Dermis blood vessel endothelial cell (primary cell): Measurements from ENCODE around the gene ATG9B. TPM values are rescaled to one million over a fixed set of nuclear protein-coding genes. Genes with fewer than 3 reads are reported as not detected.
"Not testable (repeated sequence)": the region's sequence is repeated elsewhere in the genome, so short reads cannot be mapped to it uniquely, and the experiment has no call there.

ENCODE experiments used
- DNase-seq: peaks from one replicate; pipeline ENCODE4 v3.0.0; 2010
- total RNA-seq: library from RNA; depleted of rRNA; stranded (reverse); fragments of >200 nt; gene quantifications from 2 replicates; pipeline ENCODE4 v1.2.3, GENCODE V29; 2014

Gene ATG9B
- total RNA-seq, 1 donor from 2014 or later, result not detected

- DNase-seq, result no peak
Observed at GRCh38 chr7:151035026-151035717, 10.9 kb upstream of the ATG9B start.

GRCh38 chr7:151034312-151035025, 10.2 kb upstream of the ATG9B start:
- no peak for DNase-seq

GRCh38 chr7:151033864-151034249, 9.6 kb upstream of the ATG9B start:
- DNase-seq, result no peak

DNA sequence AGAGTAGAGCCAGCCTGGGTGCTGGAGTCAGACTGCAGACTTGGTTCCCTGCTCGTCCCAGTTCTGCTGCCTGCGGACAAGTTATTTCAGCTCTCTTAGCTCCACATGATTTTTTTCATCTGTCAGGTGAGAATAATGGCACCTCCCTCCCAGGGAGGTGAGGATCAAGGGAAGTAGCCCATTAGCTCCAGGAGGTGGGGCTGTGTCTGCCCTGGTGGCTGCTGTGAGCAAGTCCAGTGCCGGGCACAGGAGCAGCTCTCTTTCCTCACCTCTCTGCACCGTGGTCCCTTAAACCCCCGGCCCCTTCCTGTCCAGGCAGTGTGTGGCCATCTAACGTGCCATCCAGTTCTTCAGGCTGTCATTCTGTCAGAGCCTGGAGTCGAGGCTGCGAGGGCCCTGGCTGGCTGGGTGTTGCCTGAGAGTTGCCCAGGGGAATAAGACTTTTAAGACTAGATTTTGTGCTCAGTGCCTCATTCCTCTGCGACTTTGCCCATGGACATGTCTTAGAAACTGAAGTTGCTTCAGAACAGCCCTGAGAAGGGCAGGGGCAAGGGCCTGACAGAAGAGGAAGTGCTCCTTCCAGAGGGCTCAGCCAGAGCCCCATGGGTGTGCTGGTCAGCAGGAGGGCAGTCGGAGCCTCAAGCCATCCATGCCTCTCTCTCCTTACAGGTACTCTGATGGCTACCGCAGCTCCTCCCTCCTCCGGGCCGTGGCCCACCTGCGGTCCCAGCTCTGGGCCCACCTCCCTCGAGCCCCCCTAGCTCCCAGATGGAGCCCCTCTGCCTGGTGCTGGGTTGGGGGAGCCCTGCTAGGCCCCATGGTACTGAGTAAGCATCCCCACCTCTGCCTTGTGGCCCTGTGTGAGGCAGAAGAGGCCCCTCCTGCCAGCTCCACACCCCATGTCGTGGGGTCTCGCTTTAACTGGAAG, 8.9 kb upstream of the ATG9B start:
- no peak for DNase-seq

DNA sequence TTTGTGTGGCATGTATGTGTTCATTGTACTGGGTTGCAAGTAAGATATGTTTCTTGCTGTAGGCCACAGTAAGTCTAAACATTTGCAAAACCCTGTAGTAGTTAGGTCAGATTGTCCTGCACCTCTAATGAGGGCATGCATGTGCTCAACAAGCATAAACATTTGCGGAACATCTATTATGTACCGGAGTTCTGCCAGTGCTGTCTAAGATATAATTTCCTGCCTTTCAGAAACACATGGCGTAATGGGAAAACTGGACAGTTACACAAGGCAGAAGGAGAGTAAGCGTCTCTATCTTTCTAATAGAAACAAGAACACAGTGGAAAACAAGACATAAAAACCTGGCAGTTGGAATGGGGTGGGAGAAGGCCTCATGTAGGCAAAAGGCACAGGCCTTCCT, 6.7 kb upstream of the ATG9B start:
- DNase-seq, result no peak

DNA sequence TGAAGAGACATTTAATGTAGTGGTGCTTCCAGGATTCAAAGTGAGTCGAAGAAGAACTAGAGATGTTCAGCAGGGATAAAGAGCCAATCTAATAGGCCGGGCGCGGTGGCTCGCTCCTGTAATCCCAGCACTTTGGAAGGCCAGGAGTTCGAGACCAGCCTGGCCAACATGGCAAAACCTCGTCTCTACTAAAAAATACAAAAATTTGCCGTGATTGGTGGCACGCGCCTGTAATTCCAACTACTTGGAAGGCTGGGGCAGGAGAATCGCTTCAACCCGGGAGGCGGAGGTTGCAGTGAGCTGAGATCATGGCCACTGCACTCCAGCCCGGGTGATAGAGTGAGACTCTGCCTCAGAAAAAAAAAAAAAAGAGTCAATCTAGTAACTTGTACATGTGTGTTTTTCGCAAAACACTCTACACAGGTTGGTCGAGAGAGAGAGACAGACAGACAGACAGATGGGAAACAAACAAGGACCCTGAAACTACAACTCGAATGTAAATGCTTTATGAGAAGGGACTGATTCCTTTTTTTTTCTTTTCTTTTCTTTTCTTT, 4.7 kb upstream of the ATG9B start:
- DNase-seq, result no peak

DNA sequence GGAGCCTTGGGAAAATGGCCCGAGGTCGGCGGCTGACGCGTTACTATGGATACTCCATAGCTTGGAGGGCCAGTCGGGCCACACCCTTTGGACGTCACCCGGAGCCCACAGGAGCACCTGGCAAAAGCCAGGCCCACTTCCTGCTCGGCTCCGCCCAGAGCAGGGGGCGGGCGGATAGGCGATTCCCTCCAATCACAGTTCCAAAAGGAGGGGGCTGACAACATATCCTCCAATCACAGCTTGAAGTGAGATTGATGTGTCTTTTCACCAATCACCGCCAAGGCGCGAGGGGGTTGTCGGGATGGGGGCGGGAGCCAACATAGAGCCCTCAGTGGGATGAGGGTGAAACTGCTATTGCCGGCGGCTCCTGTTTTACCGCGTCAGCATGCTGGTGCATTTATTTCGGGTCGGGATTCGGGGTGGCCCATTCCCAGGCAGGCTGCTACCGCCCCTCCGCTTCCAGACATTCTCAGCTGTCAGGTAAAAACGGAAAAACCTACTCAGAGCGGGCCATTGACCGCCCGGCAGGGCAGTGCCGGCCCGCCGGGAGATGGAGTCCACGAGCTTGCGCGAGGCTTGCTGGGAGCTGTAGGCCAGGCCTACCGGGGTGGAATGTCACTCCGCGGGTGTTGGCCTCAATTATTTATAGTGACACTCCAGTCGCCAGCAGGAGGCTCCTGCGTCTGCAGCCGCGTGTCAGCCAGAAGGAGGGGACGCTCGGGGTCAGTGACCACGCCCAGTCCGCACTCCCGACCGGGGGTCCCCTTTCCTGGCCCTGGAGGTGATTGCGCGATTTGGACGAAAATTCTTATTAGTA, 4.0 kb upstream of the ATG9B start, which contains the start of gene ABCB8:
Gene ABCB8, plus strand, starts transcription at position 320 of the 817 bp plus-strand sequence. Its CDS starts 66 bp downstream, at position 386.
- peak; percentile 99 for DNase-seq

- not testable (repeated sequence) for DNase-seq
Observed at GRCh38 chr7:151027728-151028130, 3.4 kb upstream of the ATG9B start.

DNA sequence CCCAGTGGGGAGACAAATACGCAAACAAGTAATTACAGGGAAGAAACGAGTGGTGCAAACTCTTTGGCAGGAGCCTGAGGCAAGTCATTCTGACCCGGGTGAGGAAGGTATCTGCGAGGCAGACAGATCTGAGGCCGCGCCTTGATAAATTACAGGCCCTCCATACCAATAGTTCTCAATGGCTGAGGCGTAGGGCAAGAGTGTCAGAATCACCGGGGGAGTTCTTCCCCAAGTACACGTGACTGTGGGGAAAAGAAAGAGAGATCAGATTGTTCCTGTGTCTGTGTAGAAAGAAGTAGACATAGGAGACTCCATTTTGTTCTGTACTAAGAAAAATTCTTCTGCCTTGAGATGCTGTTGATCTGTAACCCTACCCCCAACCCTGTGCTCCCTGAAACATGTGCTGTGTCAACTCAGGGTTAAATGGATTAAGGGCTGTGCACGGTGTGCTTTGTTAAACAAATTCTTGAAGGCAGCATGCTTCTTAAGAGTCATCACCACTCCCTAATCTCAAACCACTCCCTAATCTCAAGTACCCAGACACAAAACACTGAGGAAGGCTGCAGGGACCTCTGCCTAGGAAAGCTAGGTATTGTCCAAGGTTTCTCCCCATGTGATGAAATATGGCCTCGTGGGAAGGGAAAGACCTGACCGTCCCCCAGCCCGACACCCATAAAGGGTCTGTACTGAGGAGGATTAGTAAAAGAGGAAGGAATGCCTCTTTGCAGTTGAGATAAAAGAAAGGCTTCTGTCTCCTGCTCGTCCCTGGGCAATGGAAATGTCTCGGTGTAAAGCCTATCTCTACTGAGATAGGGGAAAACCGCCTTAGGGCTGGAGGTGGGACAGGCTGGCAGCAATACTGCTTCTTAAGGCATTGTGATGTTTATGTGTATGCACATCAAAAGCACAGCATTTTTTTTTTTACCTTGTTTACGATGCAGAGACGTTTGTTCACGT, 2.8 kb upstream of the ATG9B start:
- not testable (repeated sequence) for DNase-seq

DNA sequence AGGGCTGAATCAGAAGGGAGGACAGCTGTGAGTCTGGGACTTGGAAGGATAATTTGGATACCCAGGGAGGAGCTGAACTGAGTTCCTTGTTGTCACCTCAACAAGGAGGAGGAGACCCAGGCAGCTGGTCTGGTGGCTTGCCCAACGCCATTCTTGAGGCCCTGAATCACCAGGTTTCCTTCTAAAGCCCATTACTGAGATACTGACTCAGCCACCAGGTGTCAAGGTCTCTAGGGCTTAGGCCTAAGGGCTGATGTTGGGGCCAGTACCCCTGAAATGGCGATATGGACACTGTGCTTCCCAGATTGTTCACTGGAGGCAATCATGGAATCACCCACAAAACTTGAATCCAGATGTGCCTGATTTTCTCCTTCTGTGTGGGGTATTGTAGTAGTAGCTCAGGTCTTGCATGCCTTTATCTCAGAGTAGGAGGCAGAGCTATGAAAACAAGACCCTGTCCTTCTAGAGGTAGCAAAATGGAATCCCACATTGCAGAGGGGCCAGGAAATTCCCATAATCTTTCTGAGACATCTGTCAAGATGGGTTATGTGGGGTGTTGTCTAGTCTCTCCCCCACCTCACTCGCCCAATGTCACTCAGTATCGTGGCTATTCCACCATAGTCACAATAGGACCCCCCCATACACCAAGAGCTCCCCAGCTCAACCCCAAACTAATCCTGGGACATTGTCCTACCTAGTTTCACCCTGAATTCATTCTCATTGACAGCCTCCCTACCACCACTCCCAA, 1.8 kb upstream of the ATG9B start:
- DNase-seq, result no peak

GRCh38 chr7:151023232-151023631, 1.1 kb downstream of the ATG9B start:
- DNase-seq, result no peak

GRCh38 chr7:151020231-151020630, 4.1 kb downstream of the ATG9B start:
- no peak for DNase-seq

GRCh38 chr7:151019130-151019447, 5.2 kb downstream of the ATG9B start:
- DNase-seq, result peak; percentile 54

DNA sequence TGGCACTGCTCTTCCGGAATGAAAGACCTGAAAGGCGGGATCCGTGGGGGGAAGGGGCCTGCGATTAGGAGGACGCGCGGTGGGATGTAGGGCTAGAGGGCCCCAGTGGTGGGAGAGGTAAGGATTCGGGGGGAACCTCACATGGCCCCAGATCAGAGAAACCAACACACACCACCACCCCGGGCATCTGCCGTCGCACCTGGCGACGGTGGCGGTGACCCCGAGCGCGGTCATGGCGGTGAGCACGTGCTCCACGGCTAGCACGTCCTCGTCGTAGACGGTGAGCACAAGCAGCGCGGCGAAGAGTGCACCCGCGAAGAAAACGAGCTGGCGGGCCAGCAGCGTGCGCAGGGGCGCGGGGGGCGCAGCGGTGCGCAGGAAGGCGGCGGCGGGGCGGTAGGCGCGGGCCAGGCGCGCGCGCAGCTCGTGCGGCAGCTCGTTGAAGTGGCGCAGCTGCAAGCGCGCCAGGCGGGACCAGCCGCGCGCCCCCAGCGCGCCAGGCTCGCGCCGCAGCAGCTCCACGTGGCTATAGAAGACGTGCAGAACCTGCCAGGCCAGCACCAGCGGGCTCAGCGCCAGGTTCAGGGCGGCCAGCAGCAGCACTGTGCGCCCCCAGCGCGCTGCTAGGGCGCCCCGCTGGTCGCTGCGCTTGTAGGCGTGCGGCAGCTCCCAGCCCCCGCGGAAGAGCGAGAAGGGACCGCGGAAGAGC, 5.7 kb downstream of the ATG9B start:
- no peak for DNase-seq

GRCh38 chr7:151017953-151018420, 6.3 kb downstream of the ATG9B start:
- peak; percentile 72 for DNase-seq

GRCh38 chr7:151017370-151017952, 6.8 kb downstream of the ATG9B start:
- no peak for DNase-seq

GRCh38 chr7:151016942-151017341, 7.4 kb downstream of the ATG9B start:
- no peak for DNase-seq

DNA sequence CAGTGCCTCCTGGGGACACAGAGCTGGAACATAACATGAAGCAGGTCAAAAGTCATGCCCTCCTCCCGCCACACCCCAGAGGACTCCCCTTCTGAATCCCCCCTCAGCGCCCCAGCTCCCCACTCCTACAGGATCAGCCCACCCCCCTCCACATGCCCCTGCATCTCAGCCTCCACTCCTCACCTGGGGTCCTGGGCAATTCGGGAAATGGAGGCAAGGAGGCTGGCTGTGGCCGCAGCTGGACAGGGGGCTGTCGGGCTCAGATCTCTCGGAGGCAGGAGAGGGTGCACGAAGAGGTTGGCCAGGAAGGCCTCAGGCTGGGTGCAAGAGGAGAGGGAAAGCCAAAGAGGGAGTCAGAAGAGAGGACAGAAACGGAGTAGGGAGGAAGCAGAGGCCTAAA, 7.8 kb downstream of the ATG9B start:
- no peak for DNase-seq

DNA sequence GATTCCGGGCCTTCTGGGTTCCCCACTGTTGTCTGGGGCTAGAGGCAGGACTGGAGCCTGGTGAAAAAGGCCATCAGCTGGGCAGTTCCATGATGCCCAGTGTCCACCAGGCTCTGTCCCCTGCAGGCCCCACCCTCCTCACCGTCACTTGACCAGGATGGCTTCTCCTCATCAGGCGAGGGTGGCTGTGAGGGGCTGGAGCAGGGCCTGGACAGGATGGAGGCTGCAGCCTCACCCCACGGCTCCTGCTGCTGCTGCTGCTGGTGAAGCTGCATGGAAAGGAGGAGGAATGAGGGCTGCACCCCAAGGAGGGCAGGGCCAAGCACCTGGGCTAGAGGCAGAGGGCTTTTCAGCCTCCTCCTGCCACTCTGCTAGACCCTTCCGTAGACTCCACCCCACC, 8.3 kb downstream of the ATG9B start:
- no peak for DNase-seq
